ENCODE measurements around the gene ARMCX5. TPM values are rescaled to one million over a fixed set of nuclear protein-coding genes. Genes with fewer than 3 reads are reported as not detected.

Gene ARMCX5
- total RNA-seq, 1 experiment from 2014 or later = 22.4 TPM

GRCh38 chrX:102593367-102593766 is 5.9 kb upstream of the ARMCX5 start:
- Mint-ChIP-seq H3K4me1 (ENCODE audit: low read depth, unreplicated experiment) (no peaks in the 10 kb centered on the region), H3K27ac (ENCODE audit: unreplicated experiment) (no peak overlapping the region), H3K27me3 (ENCODE audit: unreplicated experiment) (peaks cover 11% of the 10 kb centered on the region), H3K36me3 (ENCODE audit: insufficient read depth, unreplicated experiment) (no peaks in the 10 kb centered on the region), H3K4me3 (ENCODE audit: low read depth, unreplicated experiment) (no peak overlapping the region), H3K9me3 (ENCODE audit: low read depth, unreplicated experiment) (peaks cover 3% of the 10 kb centered on the region)
- no peak for DNase-seq
- CTCF ChIA-PET = no interaction called here
- intact Hi-C loops (cut with micrococcal nuclease; ENCODE audit: unreplicated experiment) = no loop called here
- no TSS peak for BruUV-seq (replicated peaks)
- TF ChIP-seq CTCF (IDR thresholded peaks at IDR 0.05; ENCODE audit: unreplicated experiment) = no peak

- no peak for DNase-seq
- CTCF ChIA-PET = interaction anchor here (0.5 kb wide), 1 partner anchor 804 kb away, joined by 5 read pairs; no protein-coding TSS in a partner anchor
- TF ChIP-seq CTCF (IDR thresholded peaks at IDR 0.05; ENCODE audit: unreplicated experiment) = no peak
- Mint-ChIP-seq H3K4me3 (ENCODE audit: low read depth, unreplicated experiment) (peak overlapping the region; percentile 99), H3K36me3 (ENCODE audit: insufficient read depth, unreplicated experiment) (peaks cover 31% of the 10 kb centered on the region), H3K27me3 (ENCODE audit: unreplicated experiment) (no peaks in the 10 kb centered on the region), H3K27ac (ENCODE audit: unreplicated experiment) (peak overlapping the region; percentile 99), H3K9me3 (ENCODE audit: low read depth, unreplicated experiment) (no peaks in the 10 kb centered on the region), H3K4me1 (ENCODE audit: low read depth, unreplicated experiment) (peaks cover 16% of the 10 kb centered on the region)
- intact Hi-C loops (cut with micrococcal nuclease; ENCODE audit: unreplicated experiment) = no loop called here
- TSS peak; percentile 77 for BruUV-seq (replicated peaks)
Observed at GRCh38 chrX:102599951-102600579, 750 bp downstream of the ARMCX5 start.

- H3K4me3 Mint-ChIP-seq (ENCODE audit: low read depth, unreplicated experiment) = no peak overlapping the region
- H3K36me3 Mint-ChIP-seq (ENCODE audit: insufficient read depth, unreplicated experiment) = peaks cover 27% of the 10 kb centered on the region
- intact Hi-C loops (cut with micrococcal nuclease; ENCODE audit: unreplicated experiment) = no loop called here
- no peaks in the 10 kb centered on the region for H3K9me3 Mint-ChIP-seq (ENCODE audit: low read depth, unreplicated experiment)
- CTCF ChIA-PET = no interaction called here
- BruUV-seq (replicated peaks) = no TSS peak
- DNase-seq = no peak
- no peaks in the 10 kb centered on the region for H3K27me3 Mint-ChIP-seq (ENCODE audit: unreplicated experiment)
- no peak for TF ChIP-seq CTCF (IDR thresholded peaks at IDR 0.05; ENCODE audit: unreplicated experiment)
- no peak overlapping the region for H3K27ac Mint-ChIP-seq (ENCODE audit: unreplicated experiment)
- peaks cover 16% of the 10 kb centered on the region for H3K4me1 Mint-ChIP-seq (ENCODE audit: low read depth, unreplicated experiment)
Observed at GRCh38 chrX:102604327-102604726, 5.0 kb downstream of the ARMCX5 start.

GRCh38 chrX:102606115-102606514 is 6.8 kb downstream of the ARMCX5 start:
- intact Hi-C loops (cut with micrococcal nuclease; ENCODE audit: unreplicated experiment) = no loop called here
- Mint-ChIP-seq H3K27me3 (ENCODE audit: unreplicated experiment) (no peaks in the 10 kb centered on the region), H3K27ac (ENCODE audit: unreplicated experiment) (no peak overlapping the region), H3K4me1 (ENCODE audit: low read depth, unreplicated experiment) (peaks cover 5% of the 10 kb centered on the region), H3K4me3 (ENCODE audit: low read depth, unreplicated experiment) (no peak overlapping the region), H3K9me3 (ENCODE audit: low read depth, unreplicated experiment) (peaks cover 4% of the 10 kb centered on the region), H3K36me3 (ENCODE audit: insufficient read depth, unreplicated experiment) (peaks cover 9% of the 10 kb centered on the region)
- BruUV-seq (replicated peaks) = no TSS peak
- CTCF ChIA-PET = no interaction called here
- no peak for TF ChIP-seq CTCF (IDR thresholded peaks at IDR 0.05; ENCODE audit: unreplicated experiment)
- no peak for DNase-seq
